HepG2 (cell line): ENCODE measurements around the gene NECTIN2. TPM values are rescaled to one million over a fixed set of nuclear protein-coding genes. Genes with fewer than 3 reads are reported as not detected.

Source experiments
- ADNP ChIP-seq: sonication (generic); formaldehyde crosslinking; IDR thresholded peaks from 2 replicates; pipeline ENCODE4 v1.4.0; 2020; ENCODE audit warnings: missing genetic modification reagents
- AKAP8 ChIP-seq: sonication (generic); formaldehyde crosslinking; IDR thresholded peaks from 2 replicates; pipeline ENCODE4 v1.5.1; 2020; ENCODE audit warnings: mild to moderate bottlenecking, missing genetic modification reagents
- CHD4 ChIP-seq: fragments of 200-600 bp; sonication (generic); IDR thresholded peaks from 2 replicates; pipeline ENCODE4 v1.7.0; 2017; ENCODE audit warnings: mild to moderate bottlenecking, low read length, borderline replicate concordance
- JUND ChIP-seq: sonication (generic); formaldehyde crosslinking; IDR thresholded peaks from 2 replicates; pipeline ENCODE4 v1.8.0; 2022; ENCODE audit warnings: mild to moderate bottlenecking, missing genetic modification reagents
- KDM1A ChIP-seq: IDR thresholded peaks from 2 replicates; pipeline ENCODE4 v1.6.1; 2016; ENCODE audit warnings: missing compliant biosample characterization
- NFATC3 ChIP-seq: sonication (generic); formaldehyde crosslinking; IDR thresholded peaks from 2 replicates; pipeline ENCODE4 v1.5.1; 2020; ENCODE audit warnings: mild to moderate bottlenecking, missing genetic modification reagents
- RARA ChIP-seq: IDR thresholded peaks from 2 replicates; pipeline ENCODE4 v1.6.1; 2016; ENCODE audit warnings: missing genetic modification reagents, missing compliant biosample characterization
- SMC3 ChIP-seq: IDR thresholded peaks from 2 replicates; pipeline ENCODE4 v1.6.1; 2011; ENCODE audit warnings: low read length, improper control_type of control experiment
- SNAPC2 ChIP-seq: sonication (generic); formaldehyde crosslinking; IDR thresholded peaks from 2 replicates; pipeline ENCODE4 v1.8.1; 2022; ENCODE audit warnings: mild to moderate bottlenecking, missing genetic modification reagents
- TCF7 ChIP-seq: sonication (generic); IDR thresholded peaks from 2 replicates; pipeline ENCODE4 v1.6.1; 2016; ENCODE audit warnings: antibody characterized with exemption, low read depth
- THRA ChIP-seq: sonication (generic); formaldehyde crosslinking; IDR thresholded peaks from 2 replicates; pipeline ENCODE4 v1.4.0; 2020; ENCODE audit warnings: missing genetic modification reagents, borderline replicate concordance
- ZMYM2 ChIP-seq: sonication (generic); formaldehyde crosslinking; IDR thresholded peaks from 2 replicates; pipeline ENCODE4 v1.8.0; 2022; ENCODE audit warnings: mild to moderate bottlenecking, missing genetic modification reagents
- ZNF264 ChIP-seq: sonication (generic); formaldehyde crosslinking; IDR thresholded peaks from 2 replicates; pipeline ENCODE4 v1.4.0; 2020; ENCODE audit warnings: missing genetic modification reagents
- ZNF496 ChIP-seq: sonication (generic); formaldehyde crosslinking; IDR thresholded peaks from 2 replicates; pipeline ENCODE4 v1.8.1; 2023; ENCODE audit warnings: mild to moderate bottlenecking, moderate library complexity, missing genetic modification reagents; ENCODE audit not compliant: insufficient replicate concordance
- ZNF557 ChIP-seq: sonication (generic); formaldehyde crosslinking; IDR thresholded peaks from 2 replicates; pipeline ENCODE4 v1.4.0; 2020; ENCODE audit warnings: missing genetic modification reagents
- ZNF567 ChIP-seq: sonication (generic); formaldehyde crosslinking; IDR thresholded peaks from 2 replicates; pipeline ENCODE4 v1.8.1; 2023; ENCODE audit warnings: mild to moderate bottlenecking, missing genetic modification reagents, borderline replicate concordance
- ZNF709 ChIP-seq: sonication (generic); formaldehyde crosslinking; IDR thresholded peaks from 2 replicates; pipeline ENCODE4 v1.5.0; 2020; ENCODE audit warnings: mild to moderate bottlenecking, missing genetic modification reagents
- ZNF878 ChIP-seq: sonication (generic); formaldehyde crosslinking; IDR thresholded peaks from 2 replicates; pipeline ENCODE4 v1.8.1; 2023; ENCODE audit warnings: mild to moderate bottlenecking, missing genetic modification reagents, moderate library complexity
- ZSCAN30 ChIP-seq: sonication (generic); formaldehyde crosslinking; IDR thresholded peaks from 2 replicates; pipeline ENCODE4 v1.5.0; 2020; ENCODE audit warnings: mild to moderate bottlenecking, missing genetic modification reagents
- ZSCAN31 ChIP-seq: sonication (generic); formaldehyde crosslinking; IDR thresholded peaks from 2 replicates; pipeline ENCODE4 v1.5.0; 2020; ENCODE audit warnings: low read depth, mild to moderate bottlenecking, missing genetic modification reagents
- polyA plus RNA-seq, 8 experiments: library from polyadenylated mRNA; depleted of rRNA in 3 of 8; stranded (reverse) in 7 of 8; unstranded in 1 of 8; fragments of >200 nt; fragmentation: Illumina TruSeq in 4 of 8; extraction: Trizol in 4 of 8; gene quantifications; 2 replicates each; pipeline versions ENCODE4 v1.2.1 to v1.2.3, GENCODE V29; 2011 to 2016; ENCODE audit warnings: low read depth in 4 of 8, missing spikeins in 1 of 8, mixed read lengths in 1 of 8; ENCODE audit not compliant: insufficient read depth in 1 of 8
- total RNA-seq, 5 experiments: library from RNA; depleted of rRNA; stranded (reverse); fragments of >200 nt; fragmentation: Illumina TruSeq; extraction: Trizol; gene quantifications; 2 replicates each; pipeline ENCODE4 v1.2.3, GENCODE V29; 2016; ENCODE audit warnings: low read depth in 1 of 5
- TF ChIP-seq, protein P1 (sequence below), 2 experiments: sonication (generic) in 1 of 2; formaldehyde crosslinking in 1 of 2; IDR thresholded peaks; 2 replicates each; pipeline versions ENCODE4 v1.4.0 to v1.6.1; 2016 to 2020; ENCODE audit warnings: borderline replicate concordance in 1 of 2, low read depth in 1 of 2, mild to moderate bottlenecking in 1 of 2, missing genetic modification reagents in 1 of 2

Gene NECTIN2
- total and polyA plus RNA-seq, 2 of the 13 experiments (the other 11 are each of a cell fraction or from before 2014, with no cell fraction given) = 75.4 to 114 TPM

DNA sequence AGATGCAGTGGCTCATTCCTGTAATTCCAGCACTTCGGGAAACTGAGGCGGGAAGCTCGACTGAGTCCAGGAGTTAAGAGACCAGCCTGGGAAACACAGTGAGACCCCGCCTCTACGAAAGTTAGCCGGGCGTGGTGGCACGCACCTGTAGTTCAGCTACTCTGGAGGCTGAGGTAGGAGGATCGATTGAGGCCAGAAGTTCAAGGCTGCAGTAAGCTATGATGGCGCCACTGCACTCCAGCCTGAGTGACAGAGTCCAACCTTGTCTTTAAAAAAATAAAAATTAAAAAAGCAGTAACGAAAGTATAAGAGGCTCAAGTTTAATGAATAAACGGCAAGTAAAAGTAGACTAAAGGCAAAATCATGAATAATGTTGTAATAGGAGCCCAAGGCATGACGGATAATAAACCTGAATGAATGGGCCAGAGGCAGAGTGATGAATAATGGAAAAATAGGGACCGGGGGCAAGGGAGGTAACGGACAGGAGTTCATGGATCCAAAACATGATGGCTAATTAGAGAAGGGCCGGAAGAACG lies 43.8 kb downstream of the NECTIN2 start (continued):
- TF ChIP-seq TCF7 (0 out of 2 replicates have a peak, but pooled peaks have one; percentile 1), KDM1A (CRISPR knock-in tag) (0 out of 2 replicates have a peak, but pooled peaks have one; percentile 34), ZNF496 (CRISPR knock-in tag) (no peak), SNAPC2 (CRISPR knock-in tag) (no peak), ADNP (peak; percentile 75; the same call in 1 of the 2 replicates), ZNF567 (CRISPR knock-in tag) (no peak; the same call in 1 of the 2 replicates), ZSCAN30 (peak; percentile 64; the same call in 1 of the 2 replicates), JUND (CRISPR knock-in tag) (0 out of 2 replicates have a peak, but pooled peaks have one; percentile 11), RARA (CRISPR knock-in tag) (peak; percentile 69), ZSCAN31 (CRISPR knock-in tag) (0 out of 2 replicates have a peak, but pooled peaks have one; percentile 30), ZNF264 (CRISPR knock-in tag) (0 out of 2 replicates have a peak, but pooled peaks have one; percentile 2), ZNF709 (CRISPR knock-in tag) (peak; percentile 72; the same call in 1 of the 2 replicates), NFATC3 (CRISPR knock-in tag) (peak; percentile 44; the same call in 1 of the 2 replicates), CHD4 (peak; percentile 78; the same call in 1 of the 2 replicates), ZNF878 (CRISPR knock-in tag) (peak; percentile 59; the same call in 1 of the 2 replicates), AKAP8 (CRISPR knock-in tag) (peak; percentile 70; the same call in 1 of the 2 replicates), ZNF557 (CRISPR knock-in tag) (no peak), SMC3 (no peak), ZMYM2 (CRISPR knock-in tag) (0 out of 2 replicates have a peak, but pooled peaks have one; percentile 19), THRA (CRISPR knock-in tag) (0 out of 2 replicates have a peak, but pooled peaks have one; percentile 8)
- TF ChIP-seq, protein P1, sequence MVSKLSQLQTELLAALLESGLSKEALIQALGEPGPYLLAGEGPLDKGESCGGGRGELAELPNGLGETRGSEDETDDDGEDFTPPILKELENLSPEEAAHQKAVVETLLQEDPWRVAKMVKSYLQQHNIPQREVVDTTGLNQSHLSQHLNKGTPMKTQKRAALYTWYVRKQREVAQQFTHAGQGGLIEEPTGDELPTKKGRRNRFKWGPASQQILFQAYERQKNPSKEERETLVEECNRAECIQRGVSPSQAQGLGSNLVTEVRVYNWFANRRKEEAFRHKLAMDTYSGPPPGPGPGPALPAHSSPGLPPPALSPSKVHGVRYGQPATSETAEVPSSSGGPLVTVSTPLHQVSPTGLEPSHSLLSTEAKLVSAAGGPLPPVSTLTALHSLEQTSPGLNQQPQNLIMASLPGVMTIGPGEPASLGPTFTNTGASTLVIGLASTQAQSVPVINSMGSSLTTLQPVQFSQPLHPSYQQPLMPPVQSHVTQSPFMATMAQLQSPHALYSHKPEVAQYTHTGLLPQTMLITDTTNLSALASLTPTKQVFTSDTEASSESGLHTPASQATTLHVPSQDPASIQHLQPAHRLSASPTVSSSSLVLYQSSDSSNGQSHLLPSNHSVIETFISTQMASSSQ (IDR thresholded peaks at IDR 0.05; ENCODE audit: low read depth) = 0 out of 2 replicates have a peak, but pooled peaks have one; percentile 21
- TF ChIP-seq, protein P1 (CRISPR knock-in tag; IDR thresholded peaks at IDR 0.05; ENCODE audit: borderline replicate concordance) = no peak
